GM19351 (cell line): ENCODE results near the gene SYNM.
A peak's percentile ranks its signal among the peaks of the same experiment; 100 is the strongest.

ENCODE experiments used
- ATAC-seq: cut with Tn5 transposase; IDR thresholded peaks from one replicate; pipeline ENCODE4 v1.9.1; 2021; ENCODE audit warnings: mild to moderate bottlenecking, moderate library complexity; ENCODE audit not compliant: unreplicated experiment

The SYNM gene

GRCh38 chr15:99165020-99165790 is 60.3 kb downstream of the SYNM start:
- ATAC-seq, result no peak

DNA sequence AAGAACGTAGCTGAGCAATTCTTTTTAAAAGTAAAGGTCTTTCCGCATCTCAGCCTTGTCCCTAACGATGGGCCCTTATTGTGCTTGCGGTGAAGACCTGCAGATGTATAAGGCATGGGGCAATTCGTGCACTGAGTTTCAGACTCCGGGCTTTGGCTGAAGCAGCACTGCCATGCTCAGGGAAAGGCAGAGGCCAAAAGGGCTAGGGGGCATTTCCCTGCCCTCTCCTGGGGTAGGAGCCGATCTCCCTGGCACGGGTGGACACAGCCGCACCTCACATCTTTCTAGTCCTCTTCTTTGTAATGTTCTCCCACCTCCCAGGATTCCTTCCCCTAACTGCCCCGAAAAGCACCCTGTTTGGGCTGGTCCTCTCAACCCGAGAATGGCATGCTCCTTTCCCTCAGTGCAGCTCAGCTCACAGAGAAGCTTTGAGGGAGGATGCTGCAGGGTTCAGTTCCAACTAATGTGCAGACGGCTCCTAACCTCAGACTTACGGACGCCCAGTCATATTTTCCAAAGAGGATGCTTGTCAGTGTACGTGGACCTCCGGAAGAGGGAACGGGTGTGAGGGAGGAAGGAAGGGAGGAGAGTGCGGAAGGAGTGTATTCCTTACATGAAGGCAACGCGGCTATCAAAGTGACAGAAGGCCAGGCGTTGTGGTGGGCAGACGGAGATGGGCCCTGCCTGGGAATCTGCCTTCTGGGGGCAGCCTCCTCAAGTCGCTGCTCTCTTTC is 61.2 kb downstream of the SYNM start:
- ATAC-seq, result no peak

DNA sequence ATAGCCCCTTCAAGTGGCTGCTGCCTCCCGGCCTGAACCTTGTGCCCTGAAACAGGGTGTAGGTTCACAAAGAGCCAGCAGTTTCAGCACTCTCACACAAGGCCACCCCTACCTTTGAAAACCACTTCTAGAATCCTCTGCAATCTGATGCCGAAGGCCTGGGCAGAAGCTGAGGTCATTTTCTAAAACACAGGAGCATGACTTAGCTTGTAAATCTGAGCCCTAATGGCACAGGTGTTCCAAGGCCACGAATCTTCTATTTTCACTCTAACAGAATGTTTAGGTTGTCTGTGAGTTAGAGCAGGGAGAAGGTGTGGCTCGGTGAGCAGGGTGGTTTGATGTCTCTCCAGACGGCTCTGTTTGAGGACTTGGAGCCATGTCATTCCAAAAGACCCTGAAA is 62.3 kb downstream of the SYNM start:
- ATAC-seq, result no peak

GRCh38 chr15:99167640-99168039 is 62.8 kb downstream of the SYNM start:
- peak; percentile 49 for ATAC-seq

GRCh38 chr15:99168601-99169580 is 64.0 kb downstream of the SYNM start:
- no peak for ATAC-seq

DNA sequence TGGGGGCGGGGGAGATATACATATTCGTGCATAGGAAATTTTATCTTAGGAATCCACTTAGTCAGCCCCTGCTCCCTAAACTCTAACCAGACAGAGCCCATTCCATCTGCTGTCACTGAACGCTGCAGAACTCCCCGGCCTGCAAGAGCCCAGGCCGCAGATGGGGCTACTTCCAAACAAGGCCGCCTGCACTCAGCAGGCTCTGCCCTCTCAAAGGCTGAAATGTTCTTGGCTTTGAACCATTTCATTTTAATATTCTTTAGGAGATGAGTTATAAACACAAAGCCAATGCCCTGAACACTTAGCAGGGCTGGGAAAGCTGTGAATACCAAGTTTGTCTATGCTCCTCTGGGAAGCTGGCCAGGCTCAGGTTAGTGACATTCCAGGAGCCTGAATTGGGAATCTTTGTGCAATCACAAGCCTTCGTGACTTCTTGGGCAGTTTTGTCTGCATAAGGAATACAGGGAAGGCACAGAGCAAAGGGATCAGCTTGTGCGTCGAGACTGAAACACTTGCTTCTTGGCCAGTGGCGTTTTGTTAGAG is 65.0 kb downstream of the SYNM start:
- no peak for ATAC-seq

- ATAC-seq, result no peak
Measured at GRCh38 chr15:99170476-99171065, 65.7 kb downstream of the SYNM start.

DNA sequence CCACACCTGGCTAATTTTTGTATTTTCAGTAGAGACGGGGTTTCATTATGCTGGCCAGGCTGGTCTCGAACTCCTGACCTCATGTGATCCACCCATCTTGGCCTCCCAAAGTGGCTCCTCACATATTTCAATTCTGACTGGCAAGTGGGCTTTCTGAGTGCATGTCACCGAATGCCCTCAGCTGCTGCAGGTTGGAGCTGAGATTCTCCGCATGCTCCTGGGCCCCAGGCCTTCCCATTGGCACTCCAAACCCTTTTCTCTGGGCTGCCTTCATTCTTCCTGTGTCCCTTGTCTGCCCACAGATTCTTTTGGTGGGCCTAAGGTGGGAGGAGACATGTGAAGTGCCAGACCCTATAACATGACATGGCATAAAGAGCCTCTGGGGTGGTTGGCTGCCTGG is 67.3 kb downstream of the SYNM start:
- no peak for ATAC-seq

GRCh38 chr15:99172989-99173388 is 68.1 kb downstream of the SYNM start:
- ATAC-seq, result no peak

- no peak for ATAC-seq
Measured at GRCh38 chr15:99174567-99175395, 69.9 kb downstream of the SYNM start.

- no peak for ATAC-seq
Measured at GRCh38 chr15:99176757-99177156, 71.9 kb downstream of the SYNM start.

DNA sequence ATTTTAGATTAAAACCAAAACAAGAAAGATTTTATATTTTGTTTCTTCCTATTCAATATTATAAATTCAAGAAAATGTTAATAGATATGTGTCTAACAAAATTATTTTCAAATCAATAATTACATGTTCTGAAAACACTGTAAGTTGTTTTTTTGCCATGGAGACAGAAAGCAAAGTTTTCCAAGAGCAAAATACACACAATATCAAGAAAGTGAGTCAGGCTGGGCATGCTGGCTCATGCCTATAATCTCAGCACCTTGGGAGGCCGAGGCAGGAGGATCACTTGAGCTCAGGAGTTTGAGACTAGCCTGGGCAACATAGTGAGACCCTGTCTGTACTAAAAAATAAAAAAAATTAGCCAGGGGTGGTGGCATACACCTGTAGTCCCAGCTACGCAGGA is 72.8 kb downstream of the SYNM start:
- no peak for ATAC-seq

- ATAC-seq, result no peak
Measured at GRCh38 chr15:99180086-99180963, 75.4 kb downstream of the SYNM start.

- no peak for ATAC-seq
Measured at GRCh38 chr15:99180964-99181306, 76.1 kb downstream of the SYNM start.

- no peak for ATAC-seq
Measured at GRCh38 chr15:99181545-99181971, 76.7 kb downstream of the SYNM start.

GRCh38 chr15:99182791-99183190 is 77.9 kb downstream of the SYNM start:
- ATAC-seq, result no peak
